ENCODE data around the gene PCNX3.

DNA sequence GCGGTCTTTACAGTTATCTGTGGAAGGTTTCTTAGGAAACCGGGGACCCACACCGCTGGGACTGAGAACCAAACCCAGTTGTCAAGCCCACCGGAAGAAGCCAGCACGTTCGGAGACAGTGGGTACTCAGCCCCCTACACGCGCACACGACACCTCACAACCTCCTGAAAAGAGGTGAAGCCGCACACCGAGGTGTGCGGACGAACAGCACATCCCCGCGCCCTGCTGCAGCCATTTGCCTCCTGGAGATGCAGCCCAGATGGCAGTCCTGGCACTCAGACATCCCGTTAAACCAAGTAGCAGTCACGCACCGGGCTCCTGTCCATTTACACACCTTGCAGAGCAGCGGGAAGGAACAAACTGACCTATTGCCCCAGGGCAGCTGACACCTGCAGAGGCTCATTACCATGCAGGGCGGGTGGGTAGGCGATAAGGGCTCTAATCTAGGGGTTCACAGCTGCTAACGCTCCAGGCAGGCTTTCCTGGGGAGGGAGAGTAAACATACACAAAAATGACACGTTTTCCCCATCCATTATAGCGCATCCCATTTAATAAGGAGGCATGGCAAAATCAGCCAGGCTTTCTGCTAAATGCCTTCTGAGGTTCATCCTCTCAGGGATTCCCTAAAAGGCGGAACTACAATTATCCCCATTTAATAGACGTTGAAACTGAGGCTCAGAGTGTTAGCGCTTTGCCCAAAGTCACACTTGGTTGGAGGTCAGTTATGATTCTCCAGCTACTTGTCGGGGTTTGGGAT, 40.6 kb upstream of the PCNX3 start:
- TF ChIP-seq, protein P1, sequence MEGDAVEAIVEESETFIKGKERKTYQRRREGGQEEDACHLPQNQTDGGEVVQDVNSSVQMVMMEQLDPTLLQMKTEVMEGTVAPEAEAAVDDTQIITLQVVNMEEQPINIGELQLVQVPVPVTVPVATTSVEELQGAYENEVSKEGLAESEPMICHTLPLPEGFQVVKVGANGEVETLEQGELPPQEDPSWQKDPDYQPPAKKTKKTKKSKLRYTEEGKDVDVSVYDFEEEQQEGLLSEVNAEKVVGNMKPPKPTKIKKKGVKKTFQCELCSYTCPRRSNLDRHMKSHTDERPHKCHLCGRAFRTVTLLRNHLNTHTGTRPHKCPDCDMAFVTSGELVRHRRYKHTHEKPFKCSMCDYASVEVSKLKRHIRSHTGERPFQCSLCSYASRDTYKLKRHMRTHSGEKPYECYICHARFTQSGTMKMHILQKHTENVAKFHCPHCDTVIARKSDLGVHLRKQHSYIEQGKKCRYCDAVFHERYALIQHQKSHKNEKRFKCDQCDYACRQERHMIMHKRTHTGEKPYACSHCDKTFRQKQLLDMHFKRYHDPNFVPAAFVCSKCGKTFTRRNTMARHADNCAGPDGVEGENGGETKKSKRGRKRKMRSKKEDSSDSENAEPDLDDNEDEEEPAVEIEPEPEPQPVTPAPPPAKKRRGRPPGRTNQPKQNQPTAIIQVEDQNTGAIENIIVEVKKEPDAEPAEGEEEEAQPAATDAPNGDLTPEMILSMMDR (conservative IDR thresholded peaks at IDR 0.05 in 1 of 2, IDR thresholded peaks at IDR 0.05 in 1 of 2; ENCODE audit: extremely low read depth in 1 of 2, insufficient read depth in 1 of 2, low read depth in 1 of 2, low read length in 2 of 2): no peak
- no peak for TF ChIP-seq EZH2 (IDR thresholded peaks at IDR 0.05; ENCODE audit: borderline replicate concordance, low read length)

Data from mammary epithelial cell (primary cell).